Caco-2 (cell line): ENCODE results near the gene PAX4. TPM values are rescaled to one million over a fixed set of nuclear protein-coding genes. Genes with fewer than 3 reads are reported as not detected.

Source experiments
- BruUV-seq: library from RNA; stranded (reverse); fragments of 400-500 nt; replicated peaks from 2 replicates; lab custom pipeline; 2021; lab: Mats Ljungman, UMichigan
- CTCF ChIA-PET: fragments of 300-600 bp; sonication (Branson Sonifier 250); formaldehyde crosslinking; loops from one replicate; lab custom pipeline; 2022; ENCODE audit warnings: antibody characterized with exemption; lab: Charles Lee
- POLR2A ChIA-PET: fragments of 300-600 bp; sonication (Branson Sonifier 250); formaldehyde crosslinking; loops from one replicate; lab custom pipeline; 2022; ENCODE audit warnings: antibody characterized with exemption; lab: Charles Lee
- DNase-seq, 2 experiments: peaks; one replicate each; pipeline versions ENCODE4 v3.0.0 to v3.0.0-alpha.2; 2020 to 2022
- H3K27me3 ChIP-seq: replicated peaks from 2 replicates; pipeline ENCODE4 v1.6.0; 2011; ENCODE audit warnings: low read length; ENCODE audit not compliant: control insufficient read depth, insufficient read depth
- H3K36me3 ChIP-seq: 2 replicates; pipeline ENCODE4 v1.5.1; 2011; ENCODE audit warnings: low read length; ENCODE audit not compliant: control insufficient read depth, insufficient read depth
- H3K4me1 ChIP-seq: fragments of 250-450 bp; sonication (Bioruptor Pico); 2 replicates; pipeline ENCODE4 v1.5.1; 2020; ENCODE audit warnings: mild to moderate bottlenecking
- H3K4me3 ChIP-seq: 2 replicates; pipeline ENCODE4 v1.5.1; 2011; ENCODE audit warnings: low read depth, mild to moderate bottlenecking, control low read depth, low read length
- H3K9me3 ChIP-seq: fragments of 250-450 bp; sonication (Bioruptor Pico); 2 replicates; pipeline ENCODE4 v1.5.1; 2020; ENCODE audit warnings: mild to moderate bottlenecking, moderate library complexity
- H3K27ac Mint-ChIP-seq: one replicate; pipeline ENCODE4 v1.8.0; 2022; ENCODE audit warnings: mixed read lengths; ENCODE audit not compliant: unreplicated experiment
- H3K27me3 Mint-ChIP-seq: one replicate; pipeline ENCODE4 v1.8.0; 2022; ENCODE audit warnings: mixed read lengths; ENCODE audit not compliant: insufficient read depth, unreplicated experiment
- H3K36me3 Mint-ChIP-seq: one replicate; pipeline ENCODE4 v1.8.0; 2022; ENCODE audit warnings: mild to moderate bottlenecking, mixed read lengths; ENCODE audit not compliant: insufficient read depth, unreplicated experiment
- H3K4me1 Mint-ChIP-seq: one replicate; pipeline ENCODE4 v1.8.0; 2022; ENCODE audit warnings: low read depth, mixed read lengths; ENCODE audit not compliant: unreplicated experiment
- H3K4me3 Mint-ChIP-seq: one replicate; pipeline ENCODE4 v1.8.0; 2022; ENCODE audit warnings: mild to moderate bottlenecking, moderate library complexity, mixed read lengths; ENCODE audit not compliant: unreplicated experiment
- H3K9me3 Mint-ChIP-seq: one replicate; pipeline ENCODE4 v1.8.0; 2022; ENCODE audit warnings: mixed read lengths; ENCODE audit not compliant: unreplicated experiment
- intact Hi-C: fragments of 100-400 bp; cut with micrococcal nuclease; formaldehyde crosslinking; loops from one replicate; pipeline ENCODE4 v1.10.0; 2022; ENCODE audit not compliant: unreplicated experiment
- total RNA-seq: library from RNA; stranded (reverse); gene quantifications from 2 replicates; pipeline ENCODE4 v1.2.3, GENCODE V29; 2022
- TF ChIP-seq, protein P1 (sequence below), 2 experiments: fragments of 200-600 bp in 1 of 2; IDR thresholded peaks; 1 replicate in 1 of 2; 2 replicates in 1 of 2; pipeline versions ENCODE4 v1.5.1 to v1.8.0; 2011 to 2022; ENCODE audit warnings: antibody characterized with exemption in 1 of 2, control low read depth in 1 of 2, inconsistent platforms in 1 of 2, low read depth in 1 of 2, low read length in 1 of 2, mild to moderate bottlenecking in 1 of 2, moderate library complexity in 1 of 2; ENCODE audit not compliant: insufficient read depth in 1 of 2, severe bottlenecking in 1 of 2, unreplicated experiment in 1 of 2

Gene PAX4
- total RNA-seq, 1 experiment from 2014 or later: not detected

DNA sequence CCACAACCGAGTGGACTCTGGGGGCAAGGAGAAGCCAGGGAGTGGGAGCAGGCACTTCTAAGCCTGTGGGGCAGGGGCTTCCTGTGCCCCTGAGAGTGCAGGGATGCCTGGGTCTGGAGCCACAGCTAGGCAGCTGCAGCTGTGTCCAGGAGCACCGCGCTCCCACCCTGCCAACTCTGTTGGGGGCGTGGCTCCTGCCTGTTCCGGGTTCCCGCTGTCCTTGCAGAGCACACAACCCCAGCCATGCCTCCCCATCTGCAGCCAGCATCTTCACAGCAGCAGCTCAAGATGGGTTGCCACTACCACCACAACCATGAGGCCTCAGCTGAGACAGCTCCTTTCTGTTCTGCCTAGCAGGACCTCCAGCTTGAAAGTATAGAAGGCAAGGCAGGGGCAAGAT lies 8.6 kb downstream of the PAX4 start:
- no TSS peak for BruUV-seq
- intact Hi-C loops: no loop called here
- Histone ChIP-seq H3K4me3 (no peak overlapping the region), H3K36me3 (no peaks in the 10 kb centered on the region), H3K9me3 (peaks cover 23% of the 10 kb centered on the region), H3K27me3 (no peaks in the 10 kb centered on the region), H3K4me1 (no peaks in the 10 kb centered on the region)
- Mint-ChIP-seq H3K4me3 (no peak overlapping the region), H3K4me1 (no peaks in the 10 kb centered on the region), H3K27me3 (peaks cover 20% of the 10 kb centered on the region), H3K36me3 (peaks cover 5% of the 10 kb centered on the region), H3K27ac (no peak overlapping the region), H3K9me3 (peaks cover 9% of the 10 kb centered on the region)
- ChIA-PET POLR2A (no interaction called here), CTCF (no interaction called here)
- TF ChIP-seq, protein P1, sequence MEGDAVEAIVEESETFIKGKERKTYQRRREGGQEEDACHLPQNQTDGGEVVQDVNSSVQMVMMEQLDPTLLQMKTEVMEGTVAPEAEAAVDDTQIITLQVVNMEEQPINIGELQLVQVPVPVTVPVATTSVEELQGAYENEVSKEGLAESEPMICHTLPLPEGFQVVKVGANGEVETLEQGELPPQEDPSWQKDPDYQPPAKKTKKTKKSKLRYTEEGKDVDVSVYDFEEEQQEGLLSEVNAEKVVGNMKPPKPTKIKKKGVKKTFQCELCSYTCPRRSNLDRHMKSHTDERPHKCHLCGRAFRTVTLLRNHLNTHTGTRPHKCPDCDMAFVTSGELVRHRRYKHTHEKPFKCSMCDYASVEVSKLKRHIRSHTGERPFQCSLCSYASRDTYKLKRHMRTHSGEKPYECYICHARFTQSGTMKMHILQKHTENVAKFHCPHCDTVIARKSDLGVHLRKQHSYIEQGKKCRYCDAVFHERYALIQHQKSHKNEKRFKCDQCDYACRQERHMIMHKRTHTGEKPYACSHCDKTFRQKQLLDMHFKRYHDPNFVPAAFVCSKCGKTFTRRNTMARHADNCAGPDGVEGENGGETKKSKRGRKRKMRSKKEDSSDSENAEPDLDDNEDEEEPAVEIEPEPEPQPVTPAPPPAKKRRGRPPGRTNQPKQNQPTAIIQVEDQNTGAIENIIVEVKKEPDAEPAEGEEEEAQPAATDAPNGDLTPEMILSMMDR (IDR thresholded peaks at IDR 0.05; ENCODE audit: insufficient read depth in 1 of 2, low read depth in 1 of 2, low read length in 1 of 2, severe bottlenecking in 1 of 2, unreplicated experiment in 1 of 2): no peak
- no peak for DNase-seq

GRCh38 chr7:127608446-127608845 lies 9.5 kb downstream of the PAX4 start:
- no peaks in the 10 kb centered on the region for H3K4me1 Mint-ChIP-seq
- H3K27ac Mint-ChIP-seq: no peak overlapping the region
- TF ChIP-seq, protein P1 (IDR thresholded peaks at IDR 0.05; ENCODE audit: insufficient read depth in 1 of 2, low read depth in 1 of 2, low read length in 1 of 2, severe bottlenecking in 1 of 2, unreplicated experiment in 1 of 2): no peak
- H3K4me3 ChIP-seq: no peak overlapping the region
- BruUV-seq: no TSS peak
- no peak for DNase-seq
- intact Hi-C loops: no loop called here
- H3K4me1 ChIP-seq: no peaks in the 10 kb centered on the region
- H3K27me3 ChIP-seq: no peaks in the 10 kb centered on the region
- peaks cover 18% of the 10 kb centered on the region for H3K27me3 Mint-ChIP-seq
- H3K9me3 Mint-ChIP-seq: peaks cover 9% of the 10 kb centered on the region
- CTCF ChIA-PET: interaction anchor here (0.6 kb wide), 1 partner anchor 21 kb away, joined by 3 read pairs; no protein-coding TSS in a partner anchor
- peaks cover under 1% of the 10 kb centered on the region for H3K36me3 Mint-ChIP-seq
- peaks cover 23% of the 10 kb centered on the region for H3K9me3 ChIP-seq
- H3K36me3 ChIP-seq: no peaks in the 10 kb centered on the region
- POLR2A ChIA-PET: no interaction called here
- H3K4me3 Mint-ChIP-seq: no peak overlapping the region

DNA sequence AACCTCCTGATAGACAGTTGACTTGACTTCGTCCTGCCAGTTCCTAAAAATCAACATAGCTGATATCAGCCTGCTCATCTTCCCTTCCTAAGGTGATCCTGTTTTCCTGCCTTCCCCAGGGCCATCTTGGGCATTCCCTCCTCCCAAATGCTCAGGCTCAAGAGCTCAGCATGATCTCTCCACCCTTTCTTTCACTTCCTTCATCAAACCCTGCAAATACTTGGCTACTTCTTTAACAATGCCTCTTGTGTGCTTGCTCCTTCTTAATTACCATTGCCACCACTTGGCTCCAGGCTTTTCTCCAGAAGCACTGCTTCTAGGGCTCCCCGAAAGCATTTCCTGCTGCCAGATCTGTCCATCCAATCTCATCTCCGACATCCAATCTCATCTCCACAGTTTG lies 17.1 kb downstream of the PAX4 start:
- Mint-ChIP-seq H3K9me3 (no peaks in the 10 kb centered on the region), H3K4me1 (no peaks in the 10 kb centered on the region), H3K27ac (no peak overlapping the region), H3K4me3 (no peak overlapping the region), H3K27me3 (peaks cover 13% of the 10 kb centered on the region), H3K36me3 (no peaks in the 10 kb centered on the region)
- no peak for DNase-seq
- H3K36me3 ChIP-seq: no peaks in the 10 kb centered on the region
- H3K4me3 ChIP-seq: no peak overlapping the region
- no peaks in the 10 kb centered on the region for H3K9me3 ChIP-seq
- intact Hi-C loops: no loop called here
- TF ChIP-seq, protein P1 (IDR thresholded peaks at IDR 0.05; ENCODE audit: insufficient read depth in 1 of 2, low read depth in 1 of 2, low read length in 1 of 2, severe bottlenecking in 1 of 2, unreplicated experiment in 1 of 2): no peak
- POLR2A ChIA-PET: no interaction called here
- no peaks in the 10 kb centered on the region for H3K27me3 ChIP-seq
- CTCF ChIA-PET: interaction anchor here (0.8 kb wide), 1 partner anchor 12 kb away, joined by 3 read pairs; the partner anchor contains the start of gene ARF5
- BruUV-seq: no TSS peak
- H3K4me1 ChIP-seq: no peaks in the 10 kb centered on the region
